B cell (primary cell): ENCODE data around the gene POMT1. TPM values are rescaled to one million over a fixed set of nuclear protein-coding genes. Genes with fewer than 3 reads are reported as not detected.

ENCODE experiments used
- ATAC-seq: fragments of 200-7000 bp; cut with Tn5 transposase; one replicate; pipeline ENCODE4 v1.10.0; 2021; ENCODE audit warnings: low read depth, mild to moderate bottlenecking, moderate number of reproducible peaks, moderate library complexity
- CTCF ChIA-PET: fragments of 350-600 bp; sonication (Branson Sonifier 250); formaldehyde crosslinking; loops from one replicate; lab custom pipeline; 2021; ENCODE audit warnings: antibody characterized with exemption, inconsistent platforms; lab: Charles Lee
- POLR2A ChIA-PET: fragments of 350-600 bp; sonication (Branson Sonifier 250); formaldehyde crosslinking; loops from one replicate; lab custom pipeline; 2021; ENCODE audit warnings: antibody characterized with exemption; lab: Charles Lee
- DNase-seq: peaks from one replicate; pipeline ENCODE4 v3.0.0; 2013
- H2AFZ ChIP-seq: 2 replicates; pipeline ENCODE4 v1.6.1; 2012; ENCODE audit warnings: mild to moderate bottlenecking, low read depth, low read length; ENCODE audit not compliant: insufficient read depth, poor library complexity, severe bottlenecking
- H3K27ac ChIP-seq, 2 donors: 1 replicate in 1 of 2; 2 replicates in 1 of 2; pipeline ENCODE4 v1.5.1; 2012 to 2013; ENCODE audit warnings: low read length in 2 of 2, mild to moderate bottlenecking in 2 of 2, moderate library complexity in 1 of 2
- H3K27me3 ChIP-seq, 4 experiments: fragments of 200-600 bp in 1 of 4; sonication (generic) in 1 of 4; replicated peaks in 1 of 4; 1 replicate in 2 of 4; 2 replicates in 2 of 4; pipeline versions ENCODE4 v1.6.1 to v1.7.0; 2013 to 2016; ENCODE audit warnings: low read length in 3 of 4, mild to moderate bottlenecking in 2 of 4, mixed read lengths in 1 of 4, moderate library complexity in 1 of 4; ENCODE audit not compliant: insufficient read depth in 4 of 4, control insufficient read depth in 3 of 4; ENCODE audit errors: control extremely low read depth in 1 of 4
- H3K36me3 ChIP-seq, 2 experiments: replicated peaks in 1 of 2; 1 replicate in 1 of 2; 2 replicates in 1 of 2; pipeline versions ENCODE4 v1.6.1 to v1.7.1; 2013; ENCODE audit warnings: low read length in 1 of 2; ENCODE audit not compliant: insufficient read depth in 2 of 2, control insufficient read depth in 1 of 2; ENCODE audit errors: control extremely low read depth in 1 of 2, extremely low read depth in 1 of 2
- H3K4me1 ChIP-seq, 2 donors: fragments of 200-600 bp in 1 of 2; sonication (generic) in 1 of 2; 1 replicate in 1 of 2; 2 replicates in 1 of 2; pipeline versions ENCODE4 v1.5.1 to v1.6.1; 2013 to 2017; ENCODE audit warnings: low read length in 2 of 2; ENCODE audit not compliant: control insufficient read depth in 2 of 2, insufficient read depth in 2 of 2
- H3K4me2 ChIP-seq: replicated peaks from 2 replicates; pipeline ENCODE3; 2012; ENCODE audit warnings: mild to moderate bottlenecking, low read depth, low read length; ENCODE audit not compliant: poor library complexity, severe bottlenecking
- H3K4me3 ChIP-seq, 5 experiments: fragments of 200-600 bp in 1 of 5; sonication (generic) in 1 of 5; 1 replicate in 3 of 5; 2 replicates in 2 of 5; pipeline versions ENCODE4 v1.5.1 to v1.7.0; 2011 to 2016; ENCODE audit warnings: low read length in 4 of 5, mild to moderate bottlenecking in 4 of 5, low read depth in 2 of 5, control low read depth in 1 of 5, moderate library complexity in 1 of 5; ENCODE audit not compliant: insufficient read depth in 1 of 5; ENCODE audit errors: control extremely low read depth in 1 of 5, extremely low read depth in 1 of 5
- H3K79me2 ChIP-seq: fragments of 200-600 bp; sonication (generic); one replicate; pipeline ENCODE4 v1.6.0; 2016; ENCODE audit warnings: low read length; ENCODE audit not compliant: control insufficient read depth, insufficient read depth
- H3K9ac ChIP-seq: fragments of 200-600 bp; sonication (generic); 2 replicates; pipeline ENCODE4 v1.6.1; 2017; ENCODE audit warnings: mild to moderate bottlenecking, low read length, moderate library complexity
- H3K9me3 ChIP-seq, 3 donors: one replicate each; pipeline versions ENCODE4 v1.6.1 to v1.7.1; 2013; ENCODE audit warnings: low read length in 2 of 3; ENCODE audit not compliant: control insufficient read depth in 2 of 3, insufficient read depth in 1 of 3; ENCODE audit errors: control extremely low read depth in 1 of 3
- H4K20me1 ChIP-seq: 2 replicates; pipeline ENCODE4 v1.6.0; 2012; ENCODE audit warnings: mild to moderate bottlenecking, low read length; ENCODE audit not compliant: insufficient read depth, control insufficient read depth, poor library complexity, severe bottlenecking
- H3K27ac Mint-ChIP-seq: one replicate; pipeline ENCODE4 v1.8.0; 2021; ENCODE audit warnings: mixed read lengths
- H3K27me3 Mint-ChIP-seq: one replicate; pipeline ENCODE4 v1.8.0; 2021; ENCODE audit warnings: mixed read lengths
- H3K4me1 Mint-ChIP-seq: one replicate; pipeline ENCODE4 v1.8.0; 2021; ENCODE audit warnings: mixed read lengths
- H3K4me3 Mint-ChIP-seq: one replicate; pipeline ENCODE4 v1.8.0; 2021; ENCODE audit warnings: mixed read lengths
- H3K9me3 Mint-ChIP-seq: one replicate; pipeline ENCODE4 v1.8.0; 2022; ENCODE audit warnings: mixed read lengths; ENCODE audit not compliant: insufficient read depth
- EZH2 ChIP-seq: IDR thresholded peaks from 2 replicates; pipeline ENCODE4 v1.6.1; 2012; ENCODE audit warnings: borderline replicate concordance, low read depth, mild to moderate bottlenecking, moderate library complexity, low read length; ENCODE audit not compliant: insufficient read depth, poor library complexity, severe bottlenecking
- WGBS: methylation state at CpG from one replicate; pipeline ENCODE4 v1.1.5; 2013; ENCODE audit warnings: missing lambda C conversion rate; ENCODE audit not compliant: insufficient coverage; 5-methylcytosine and 5-hydroxymethylcytosine counted together
- intact Hi-C: fragments of 100-400 bp; cut with micrococcal nuclease; formaldehyde crosslinking; loops from one replicate; pipeline ENCODE4 v1.10.0; 2022
- polyA plus RNA-seq: library from polyadenylated mRNA; depleted of rRNA; stranded (reverse); fragments of >200 nt; gene quantifications from 2 replicates; pipeline ENCODE4 v1.2.3, GENCODE V29; 2012
- total RNA-seq, 2 donors: library from RNA; stranded (reverse); fragments of 120-200 nt in 1 of 2; gene quantifications; 1 replicate in 1 of 2; 2 replicates in 1 of 2; pipeline versions ENCODE4 v1.2.3 to v1.2.4, GENCODE V29; 2013 to 2022
- TF ChIP-seq, protein P1 (sequence below): fragments of 200-600 bp; IDR thresholded peaks from one replicate; pipeline ENCODE4 v1.8.0; 2022; ENCODE audit warnings: antibody characterized with exemption, mild to moderate bottlenecking

POMT1 gene
- total and polyA plus RNA-seq, 2 donors (not counting 1 experiment from before 2014, with no cell fraction given): 41.9 to 42.0 TPM

GRCh38 chr9:131554843-131555351, 52.2 kb downstream of the POMT1 start:
- Histone ChIP-seq H3K4me1 (no peaks in the 10 kb centered on the region), H3K27me3 (peaks cover 0 to 21% (median 10%) of the 10 kb centered on the region in 4 experiments), H3K79me2 (no peaks in the 10 kb centered on the region), H2AFZ (no peak overlapping the region), H3K9me3 (peaks cover 0 to 20% (median 2%) of the 10 kb centered on the region in 3 donors), H3K4me2 (no peak overlapping the region), H3K36me3 (no peaks in the 10 kb centered on the region), H3K9ac (no peak overlapping the region), H3K27ac (no peak overlapping the region), H4K20me1 (no peaks in the 10 kb centered on the region), H3K4me3 (no peak overlapping the region)
- Mint-ChIP-seq H3K9me3 (no peaks in the 10 kb centered on the region), H3K27ac (no peak overlapping the region), H3K27me3 (peaks cover 44% of the 10 kb centered on the region), H3K4me3 (no peak overlapping the region), H3K4me1 (no peaks in the 10 kb centered on the region)
- ChIA-PET POLR2A (no interaction called here), CTCF (no interaction called here)
- WGBS: 27% methylated on average over 41 of the region's 54 CpGs
- TF ChIP-seq EZH2: no peak
- TF ChIP-seq, protein P1, sequence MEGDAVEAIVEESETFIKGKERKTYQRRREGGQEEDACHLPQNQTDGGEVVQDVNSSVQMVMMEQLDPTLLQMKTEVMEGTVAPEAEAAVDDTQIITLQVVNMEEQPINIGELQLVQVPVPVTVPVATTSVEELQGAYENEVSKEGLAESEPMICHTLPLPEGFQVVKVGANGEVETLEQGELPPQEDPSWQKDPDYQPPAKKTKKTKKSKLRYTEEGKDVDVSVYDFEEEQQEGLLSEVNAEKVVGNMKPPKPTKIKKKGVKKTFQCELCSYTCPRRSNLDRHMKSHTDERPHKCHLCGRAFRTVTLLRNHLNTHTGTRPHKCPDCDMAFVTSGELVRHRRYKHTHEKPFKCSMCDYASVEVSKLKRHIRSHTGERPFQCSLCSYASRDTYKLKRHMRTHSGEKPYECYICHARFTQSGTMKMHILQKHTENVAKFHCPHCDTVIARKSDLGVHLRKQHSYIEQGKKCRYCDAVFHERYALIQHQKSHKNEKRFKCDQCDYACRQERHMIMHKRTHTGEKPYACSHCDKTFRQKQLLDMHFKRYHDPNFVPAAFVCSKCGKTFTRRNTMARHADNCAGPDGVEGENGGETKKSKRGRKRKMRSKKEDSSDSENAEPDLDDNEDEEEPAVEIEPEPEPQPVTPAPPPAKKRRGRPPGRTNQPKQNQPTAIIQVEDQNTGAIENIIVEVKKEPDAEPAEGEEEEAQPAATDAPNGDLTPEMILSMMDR: no peak
- ATAC-seq: no peak
- intact Hi-C loops: loop anchor here (1.0 kb wide), 1 partner anchor 9 kb away; no protein-coding TSS in a partner anchor
- DNase-seq: no peak

GRCh38 chr9:131555841-131556673, 53.3 kb downstream of the POMT1 start:
- Histone ChIP-seq H3K27ac (no peak overlapping the region), H3K4me3 (no peak overlapping the region), H3K79me2 (no peaks in the 10 kb centered on the region), H3K9ac (no peak overlapping the region), H3K9me3 (peaks cover 0 to 23% (median 2%) of the 10 kb centered on the region in 3 donors), H3K27me3 (peaks cover 0 to 21% (median 10%) of the 10 kb centered on the region in 4 experiments), H3K4me1 (no peaks in the 10 kb centered on the region), H3K36me3 (no peaks in the 10 kb centered on the region), H4K20me1 (no peaks in the 10 kb centered on the region), H2AFZ (no peak overlapping the region), H3K4me2 (no peak overlapping the region)
- H3K27ac Mint-ChIP-seq: no peak overlapping the region
- intact Hi-C loops: no loop called here
- H3K9me3 Mint-ChIP-seq: no peaks in the 10 kb centered on the region
- ATAC-seq (no peak), DNase-seq (no peak)
- POLR2A ChIA-PET: no interaction called here
- WGBS: 91% methylated on average over 10 of the region's 15 CpGs
- TF ChIP-seq, protein P1: no peak
- no peak for TF ChIP-seq EZH2
- peaks cover 36% of the 10 kb centered on the region for H3K27me3 Mint-ChIP-seq
- no peak overlapping the region for H3K4me3 Mint-ChIP-seq
- CTCF ChIA-PET: interaction anchor here (0.9 kb wide), 1 partner anchor 183 kb away, joined by 3 read pairs; no protein-coding TSS in a partner anchor
- no peaks in the 10 kb centered on the region for H3K4me1 Mint-ChIP-seq
